PC-9 (cell line): ENCODE measurements around the gene MYLK. TPM values are rescaled to one million over a fixed set of nuclear protein-coding genes. Genes with fewer than 3 reads are reported as not detected.

Source experiments
- BruUV-seq: library from RNA; stranded (reverse); fragments of 400-500 nt; replicated peaks from 2 replicates; lab custom pipeline; 2021; lab: Mats Ljungman, UMichigan
- CTCF ChIA-PET: fragments of 300-600 bp; sonication (Branson Sonifier 250); formaldehyde crosslinking; loops from one replicate; lab custom pipeline; 2022; ENCODE audit warnings: antibody characterized with exemption; lab: Charles Lee
- POLR2A ChIA-PET: fragments of 300-600 bp; sonication (Branson Sonifier 250); formaldehyde crosslinking; loops from one replicate; lab custom pipeline; 2022; ENCODE audit warnings: antibody characterized with exemption; ENCODE audit not compliant: unreplicated experiment; lab: Charles Lee
- DNase-seq, 2 experiments: peaks; one replicate each; pipeline versions ENCODE4 v3.0.0 to v3.0.0-alpha.2; 2015 to 2022; ENCODE audit warnings: mixed read lengths in 1 of 2
- H2AFZ ChIP-seq: fragments of 200-600 bp; sonication (generic); 2 replicates; pipeline ENCODE4 v1.8.1; 2017; ENCODE audit warnings: antibody characterized with exemption
- H3F3A ChIP-seq: fragments of 200-600 bp; sonication (generic); 2 replicates; pipeline ENCODE4 v1.8.1; 2017; ENCODE audit warnings: antibody characterized with exemption, mild to moderate bottlenecking, low read depth; ENCODE audit not compliant: insufficient read depth
- H3K27ac ChIP-seq: fragments of 200-600 bp; sonication (generic); 2 replicates; pipeline ENCODE4 v1.6.1; 2016; ENCODE audit warnings: mixed run types
- H3K27me3 ChIP-seq: fragments of 200-600 bp; sonication (generic); 2 replicates; pipeline ENCODE4 v1.6.1; 2016; ENCODE audit warnings: low read depth, mixed run types; ENCODE audit not compliant: insufficient read depth
- H3K36me3 ChIP-seq: fragments of 200-600 bp; sonication (generic); 2 replicates; pipeline ENCODE4 v1.6.1; 2016; ENCODE audit warnings: low read depth, mixed run types
- H3K4me1 ChIP-seq: fragments of 200-600 bp; sonication (generic); replicated peaks from 2 replicates; pipeline ENCODE4 v1.6.1; 2016; ENCODE audit warnings: mixed run types; ENCODE audit not compliant: insufficient read depth
- H3K4me2 ChIP-seq: fragments of 200-600 bp; sonication (generic); 2 replicates; pipeline ENCODE4 v1.6.1; 2017; ENCODE audit warnings: mixed run types
- H3K4me3 ChIP-seq: fragments of 200-600 bp; sonication (generic); 2 replicates; pipeline ENCODE4 v1.6.1; 2016; ENCODE audit warnings: mixed run types
- H3K79me2 ChIP-seq: fragments of 200-600 bp; sonication (generic); 2 replicates; pipeline ENCODE4 v1.6.1; 2017; ENCODE audit warnings: low read depth, mixed run types
- H3K9me2 ChIP-seq: fragments of 200-600 bp; sonication (generic); 2 replicates; pipeline ENCODE4 v1.8.1; 2017; ENCODE audit warnings: mild to moderate bottlenecking; ENCODE audit not compliant: insufficient read depth
- H3K9me3 ChIP-seq: fragments of 200-600 bp; sonication (generic); 2 replicates; pipeline ENCODE4 v1.8.1; 2016; ENCODE audit warnings: low read depth; ENCODE audit not compliant: insufficient read depth
- H4K20me1 ChIP-seq: fragments of 200-600 bp; sonication (generic); 2 replicates; pipeline ENCODE4 v1.8.1; 2017; ENCODE audit not compliant: insufficient read depth
- CTCF ChIP-seq: fragments of 200-600 bp; sonication (generic); conservative IDR thresholded peaks from 2 replicates; pipeline ENCODE4 v1.6.1; 2017; ENCODE audit warnings: mixed run types, antibody characterized with exemption, mild to moderate bottlenecking, moderate library complexity
- EZH2 ChIP-seq: fragments of 200-600 bp; sonication (generic); IDR thresholded peaks from 2 replicates; pipeline ENCODE4 v1.8.0; 2017; ENCODE audit warnings: antibody characterized with exemption, low read depth
- intact Hi-C: fragments of 100-400 bp; cut with micrococcal nuclease; formaldehyde crosslinking; loops from one replicate; pipeline ENCODE4 v1.10.0; 2022; ENCODE audit not compliant: unreplicated experiment
- total RNA-seq: library from RNA; stranded (reverse); gene quantifications from 2 replicates; pipeline ENCODE4 v1.2.3, GENCODE V29; 2021

Gene MYLK
- total RNA-seq, 1 experiment from 2014 or later, result 0.72 TPM

DNA sequence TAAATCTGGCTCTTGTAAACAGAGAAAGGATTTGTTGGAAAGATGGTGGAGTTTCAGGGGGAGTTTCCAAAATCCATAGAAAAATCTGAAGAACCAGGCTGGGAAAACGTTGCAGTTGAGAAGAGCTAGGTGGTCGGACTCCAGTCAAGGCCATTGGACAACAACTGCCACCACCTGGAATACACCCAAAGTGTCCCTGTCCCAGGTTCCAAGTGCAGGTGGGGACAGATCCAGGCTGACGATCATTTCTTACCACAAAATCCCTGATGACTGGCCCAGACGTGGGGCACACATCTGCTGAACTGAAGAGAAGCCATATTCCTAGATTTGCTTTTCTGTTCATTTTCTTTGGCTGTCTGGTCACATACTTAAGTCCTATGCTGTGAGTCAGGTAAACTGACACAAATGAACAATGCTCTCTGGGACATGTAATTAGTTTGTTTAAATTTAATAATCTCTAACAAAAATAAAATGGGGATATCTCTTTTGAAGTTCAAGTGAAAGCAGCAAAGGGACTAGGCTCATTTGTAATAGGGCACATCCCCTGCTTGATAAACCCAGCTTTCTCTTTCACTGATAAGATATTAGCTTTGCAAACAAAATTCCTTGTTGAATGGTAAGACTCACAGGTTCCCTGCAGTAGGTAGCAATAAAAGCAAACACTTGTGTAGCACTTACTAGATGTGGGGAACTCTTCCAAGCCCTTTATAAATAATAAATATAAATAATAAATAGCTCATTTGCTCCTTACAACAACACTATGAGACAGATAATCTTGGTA is 88.5 kb downstream of the MYLK start:
- no peaks in the 10 kb centered on the region for H3K9me3 ChIP-seq
- no peak overlapping the region for H3K4me2 ChIP-seq
- no peak overlapping the region for H3K4me3 ChIP-seq
- no peaks in the 10 kb centered on the region for H3K36me3 ChIP-seq
- ChIA-PET CTCF (no interaction called here), POLR2A (no interaction called here)
- intact Hi-C loops, result no loop called here
- no peaks in the 10 kb centered on the region for H3K9me2 ChIP-seq
- TF ChIP-seq CTCF (no peak), EZH2 (no peak)
- H4K20me1 ChIP-seq, result no peaks in the 10 kb centered on the region
- peaks cover 24% of the 10 kb centered on the region for H3K4me1 ChIP-seq
- BruUV-seq, result no TSS peak
- no peaks in the 10 kb centered on the region for H3K79me2 ChIP-seq
- H3K27ac ChIP-seq, result no peak overlapping the region
- no peak overlapping the region for H2AFZ ChIP-seq
- no peaks in the 10 kb centered on the region for H3K27me3 ChIP-seq
- peaks cover 16% of the 10 kb centered on the region for H3F3A ChIP-seq
- no peak for DNase-seq

GRCh38 chr3:123793425-123793824 is 90.7 kb downstream of the MYLK start:
- intact Hi-C loops, result loop anchor here (5.0 kb wide), 1 partner anchor 71 kb away; no protein-coding TSS in a partner anchor
- ChIA-PET CTCF (no interaction called here), POLR2A (no interaction called here)
- H4K20me1 ChIP-seq, result no peaks in the 10 kb centered on the region
- H3K4me1 ChIP-seq, result peaks cover 24% of the 10 kb centered on the region
- H3K9me2 ChIP-seq, result no peaks in the 10 kb centered on the region
- no peak overlapping the region for H3K4me3 ChIP-seq
- H3K9me3 ChIP-seq, result no peaks in the 10 kb centered on the region
- peak overlapping the region; percentile 69 for H3K4me2 ChIP-seq
- no peaks in the 10 kb centered on the region for H3K79me2 ChIP-seq
- no peak for TF ChIP-seq EZH2
- no peak for TF ChIP-seq CTCF
- 0 out of 2 replicates have a peak overlapping the region, but pooled peaks have one; percentile 44 for H2AFZ ChIP-seq
- H3K27ac ChIP-seq, result peak overlapping the region; percentile 62
- BruUV-seq, result TSS peak; percentile 73
- DNase-seq, result no peak
- peaks cover 22% of the 10 kb centered on the region for H3F3A ChIP-seq
- H3K36me3 ChIP-seq, result no peaks in the 10 kb centered on the region
- no peaks in the 10 kb centered on the region for H3K27me3 ChIP-seq

- BruUV-seq, result no TSS peak
- no peaks in the 10 kb centered on the region for H3K79me2 ChIP-seq
- H2AFZ ChIP-seq, result peak overlapping the region; percentile 44; the same call in 1 of the 2 replicates
- TF ChIP-seq CTCF (no peak), EZH2 (no peak)
- no peaks in the 10 kb centered on the region for H3K36me3 ChIP-seq
- H3K4me3 ChIP-seq, result no peak overlapping the region
- peak overlapping the region; percentile 69 for H3K4me2 ChIP-seq
- no peaks in the 10 kb centered on the region for H3K9me2 ChIP-seq
- H3K4me1 ChIP-seq, result peaks cover 24% of the 10 kb centered on the region
- H3F3A ChIP-seq, result peaks cover 22% of the 10 kb centered on the region
- intact Hi-C loops, result loop anchor here (5.0 kb wide), 1 partner anchor 70 kb away; no protein-coding TSS in a partner anchor
- no peaks in the 10 kb centered on the region for H3K9me3 ChIP-seq
- CTCF ChIA-PET, result interaction anchor here (0.5 kb wide), 1 partner anchor 92 kb away, joined by 9 read pairs; the partner anchor contains the start of gene MYLK
- peak overlapping the region; percentile 62 for H3K27ac ChIP-seq
- H3K27me3 ChIP-seq, result no peaks in the 10 kb centered on the region
- H4K20me1 ChIP-seq, result no peaks in the 10 kb centered on the region
- DNase-seq, result peak; percentile 55 to 61
- POLR2A ChIA-PET, result interaction anchor here (0.6 to 0.7 kb wide), 2 partner anchors 69 to 1432 kb away, joined by 3 to 4 read pairs; no protein-coding TSS in a partner anchor
Observed at GRCh38 chr3:123792473-123793201, 91.5 kb downstream of the MYLK start.
